AG20443 (cell line): ENCODE measurements around the gene CETP.

ENCODE experiments used
- DNase-seq: peaks from one replicate; pipeline ENCODE4 v3.0.0; 2012; ENCODE audit warnings: low spot score, mixed read lengths

The CETP gene

DNA sequence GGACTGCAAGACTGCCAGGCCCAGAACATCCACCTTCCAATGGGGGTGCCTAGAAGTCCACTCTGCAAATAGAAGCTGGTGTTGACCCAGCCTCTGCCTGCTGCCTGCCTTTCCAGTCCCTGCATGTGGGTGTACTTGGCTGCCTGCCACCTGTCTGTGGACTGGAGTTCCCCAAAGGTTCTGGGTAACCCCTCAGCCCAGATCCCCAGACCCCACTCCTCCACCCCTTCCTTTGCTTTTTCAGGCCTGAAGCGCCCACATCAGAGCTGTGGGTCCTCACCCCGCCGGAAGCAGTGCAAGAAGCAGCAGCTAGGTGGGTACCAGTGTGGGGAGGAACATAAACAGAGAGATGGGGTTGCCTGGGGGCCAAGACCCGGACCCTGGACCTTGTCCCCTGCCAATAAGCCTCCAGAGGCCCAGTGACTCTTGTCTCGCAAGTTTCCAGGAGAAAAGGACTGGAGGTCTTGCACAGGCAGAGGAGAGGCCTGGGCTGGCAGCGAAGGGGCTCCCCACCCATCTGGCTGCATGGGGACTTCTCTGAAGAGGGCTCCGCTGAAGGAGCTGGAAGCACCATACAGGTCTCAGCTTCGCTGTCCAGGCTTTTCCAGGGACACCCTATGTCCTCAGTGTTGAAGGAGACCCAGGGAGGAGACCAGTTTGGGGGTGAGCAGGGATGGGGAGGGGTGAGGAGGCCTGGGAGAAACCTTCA is 61.9 kb downstream of the CETP start:
- DNase-seq = no peak

DNA sequence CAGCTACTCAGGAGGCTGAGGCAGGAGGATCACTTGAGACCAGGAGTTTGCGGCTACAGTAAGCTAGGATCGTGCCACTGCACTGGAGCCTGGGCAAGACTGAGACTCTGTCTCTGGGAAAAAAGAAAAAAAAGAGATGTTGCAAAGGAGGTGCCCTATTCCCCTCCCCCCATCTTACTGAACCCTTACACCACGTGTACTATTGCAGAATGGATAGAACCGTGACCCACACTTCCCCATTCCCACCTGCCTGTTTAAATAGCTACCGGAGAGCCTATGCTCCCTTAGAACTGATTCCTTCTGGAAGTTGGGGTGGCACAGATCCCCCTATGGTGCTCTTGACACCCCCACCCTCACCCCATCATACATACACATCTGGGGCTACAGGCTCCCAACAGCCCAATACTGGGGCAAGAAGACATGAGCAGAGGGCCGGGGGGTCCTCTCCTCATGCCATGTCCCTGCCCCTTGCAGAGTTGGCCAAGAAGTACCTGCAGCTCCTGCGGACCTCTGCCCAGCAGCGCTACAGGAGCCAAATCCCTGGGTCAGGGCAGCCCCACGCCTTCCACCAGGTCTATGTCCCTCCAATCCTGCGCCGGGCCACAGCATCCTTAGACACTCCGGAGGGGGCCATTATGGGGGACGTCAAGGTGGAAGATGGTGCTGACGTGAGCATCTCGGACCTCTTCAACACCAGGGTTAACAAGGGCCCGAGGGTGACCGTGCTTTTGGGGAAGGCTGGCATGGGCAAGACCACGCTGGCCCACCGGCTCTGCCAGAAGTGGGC is 63.3 kb downstream of the CETP start:
- DNase-seq = no peak

DNA sequence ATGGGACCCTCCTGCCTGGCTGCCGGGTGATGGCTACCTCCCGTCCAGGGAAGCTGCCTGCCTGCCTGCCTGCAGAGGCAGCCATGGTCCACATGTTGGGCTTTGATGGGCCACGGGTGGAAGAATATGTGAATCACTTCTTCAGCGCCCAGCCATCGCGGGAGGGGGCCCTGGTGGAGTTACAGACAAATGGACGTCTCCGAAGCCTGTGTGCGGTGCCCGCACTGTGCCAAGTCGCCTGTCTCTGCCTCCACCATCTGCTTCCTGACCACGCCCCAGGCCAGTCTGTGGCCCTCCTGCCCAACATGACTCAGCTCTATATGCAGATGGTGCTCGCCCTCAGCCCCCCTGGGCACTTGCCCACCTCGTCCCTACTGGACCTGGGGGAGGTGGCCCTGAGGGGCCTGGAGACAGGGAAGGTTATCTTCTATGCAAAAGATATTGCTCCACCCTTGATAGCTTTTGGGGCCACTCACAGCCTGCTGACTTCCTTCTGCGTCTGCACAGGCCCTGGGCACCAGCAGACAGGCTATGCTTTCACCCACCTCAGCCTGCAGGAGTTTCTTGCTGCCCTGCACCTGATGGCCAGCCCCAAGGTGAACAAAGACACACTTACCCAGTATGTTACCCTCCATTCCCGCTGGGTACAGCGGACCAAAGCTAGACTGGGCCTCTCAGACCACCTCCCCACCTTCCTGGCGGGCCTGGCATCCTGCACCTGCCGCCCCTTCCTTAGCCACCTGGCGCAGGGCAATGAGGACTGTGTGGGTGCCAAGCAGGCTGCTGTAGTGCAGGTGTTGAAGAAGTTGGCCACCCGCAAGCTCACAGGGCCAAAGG is 64.4 kb downstream of the CETP start:
- DNase-seq = no peak

DNA sequence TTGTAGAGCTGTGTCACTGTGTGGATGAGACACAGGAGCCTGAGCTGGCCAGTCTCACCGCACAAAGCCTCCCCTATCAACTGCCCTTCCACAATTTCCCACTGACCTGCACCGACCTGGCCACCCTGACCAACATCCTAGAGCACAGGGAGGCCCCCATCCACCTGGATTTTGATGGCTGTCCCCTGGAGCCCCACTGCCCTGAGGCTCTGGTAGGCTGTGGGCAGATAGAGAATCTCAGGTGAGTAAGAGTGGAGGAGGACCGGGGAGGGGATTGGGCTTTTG is 65.0 kb downstream of the CETP start:
- no peak for DNase-seq

DNA sequence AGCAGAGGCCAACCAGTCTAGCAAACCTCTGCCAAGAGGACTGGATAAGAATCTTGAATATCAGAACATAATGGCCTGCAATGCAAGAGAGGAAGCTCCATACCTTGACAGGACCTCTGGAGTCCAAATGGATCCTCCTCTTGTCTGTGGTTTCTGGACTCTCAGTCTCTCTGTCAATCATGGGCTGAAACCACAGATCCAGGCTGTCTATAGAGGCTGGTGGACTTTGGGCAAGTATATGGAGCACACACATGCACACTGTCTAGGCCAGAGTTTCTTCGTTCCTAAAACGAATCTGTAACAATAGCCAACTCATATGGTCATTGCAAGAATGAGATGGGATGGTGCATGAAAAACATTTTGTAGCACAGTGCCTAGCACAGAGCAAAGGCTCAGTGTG is 65.3 kb downstream of the CETP start:
- no peak for DNase-seq

DNA sequence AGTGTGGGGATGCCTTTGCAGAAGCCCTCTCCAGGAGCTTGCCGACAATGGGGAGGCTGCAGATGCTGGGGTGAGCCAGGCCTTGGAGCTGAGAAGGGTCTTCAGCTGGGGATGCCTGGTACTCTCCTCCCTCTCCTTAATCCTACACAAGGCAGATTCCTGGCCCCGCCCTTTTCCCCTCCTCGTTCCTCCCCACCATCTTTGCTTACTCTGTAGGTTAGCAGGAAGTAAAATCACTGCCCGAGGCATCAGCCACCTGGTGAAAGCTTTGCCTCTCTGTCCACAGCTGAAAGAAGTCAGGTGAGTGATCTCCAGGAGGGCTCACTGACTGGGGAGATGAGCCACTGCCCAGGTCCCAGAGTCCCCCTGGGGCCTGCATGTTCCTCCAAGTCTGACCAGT is 66.3 kb downstream of the CETP start:
- DNase-seq = no peak

DNA sequence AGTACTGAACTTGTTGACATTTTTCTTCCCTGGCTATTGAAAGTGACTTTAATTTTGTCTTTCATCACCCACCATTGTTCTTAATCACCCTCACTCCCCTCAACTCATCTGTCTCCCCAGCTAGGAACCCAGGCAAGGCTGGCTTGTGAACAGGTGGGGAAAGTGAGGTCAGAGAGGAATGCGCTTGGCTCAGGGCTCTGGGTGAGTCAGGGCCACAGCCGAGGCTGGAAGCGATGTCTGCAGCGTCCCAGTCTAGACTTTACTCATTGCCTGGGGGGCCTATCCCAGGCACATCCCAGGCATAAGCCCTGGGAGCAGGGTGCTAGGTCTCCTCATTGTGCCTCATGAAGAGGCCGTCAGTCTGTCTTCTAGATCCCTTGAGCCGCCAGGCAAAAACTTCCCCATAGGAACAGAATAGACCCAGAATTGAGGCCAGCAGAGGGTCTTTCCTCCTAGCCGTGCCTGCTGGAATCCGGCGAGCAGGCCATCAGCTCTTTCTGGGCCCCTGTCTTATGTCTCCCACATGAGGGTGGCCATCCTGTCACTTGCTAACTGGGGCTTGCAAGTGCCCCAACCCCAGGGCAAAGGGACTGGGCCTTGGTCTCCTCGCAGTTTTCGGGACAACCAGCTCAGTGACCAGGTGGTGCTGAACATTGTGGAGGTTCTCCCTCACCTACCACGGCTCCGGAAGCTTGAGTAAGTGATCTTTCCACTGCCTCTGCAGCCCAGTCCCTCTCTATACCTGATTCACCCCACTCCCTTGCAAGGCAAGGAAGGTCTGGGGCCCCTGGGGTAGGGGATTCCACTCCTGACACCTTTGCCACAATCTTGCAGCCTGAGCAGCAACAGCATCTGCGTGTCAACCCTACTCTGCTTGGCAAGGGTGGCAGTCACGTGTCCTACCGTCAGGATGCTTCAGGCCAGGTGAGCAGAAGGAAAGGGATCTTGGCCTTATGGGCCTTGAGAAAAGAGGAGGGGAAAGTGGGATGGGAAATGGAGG is 67.7 kb downstream of the CETP start:
- peak; percentile 47 for DNase-seq

DNA sequence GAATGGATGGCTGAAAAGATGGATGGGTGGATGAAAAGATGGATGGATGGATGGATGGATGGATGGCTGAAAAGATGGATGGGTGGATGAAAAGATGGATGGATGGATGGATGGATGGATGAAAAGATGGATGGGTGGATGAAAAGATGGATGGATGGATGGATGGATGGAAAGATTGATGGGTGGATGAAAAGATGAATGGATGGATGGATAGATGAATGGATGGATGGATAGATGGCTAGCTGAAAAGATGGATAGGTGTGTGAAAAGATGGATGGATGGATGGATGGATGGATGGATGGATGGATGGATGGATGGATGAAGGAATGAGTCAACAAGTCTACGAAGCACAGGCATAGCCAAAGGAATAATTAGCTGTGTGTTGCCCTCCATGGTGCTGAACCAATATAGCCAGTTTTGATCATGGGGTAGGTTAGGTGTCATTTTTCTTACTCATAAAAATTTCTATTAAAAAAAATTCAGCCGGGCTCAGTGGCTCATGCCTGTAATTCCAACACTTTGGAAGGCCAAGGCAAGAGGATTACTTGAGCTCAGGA is 68.7 kb downstream of the CETP start:
- DNase-seq = no peak

DNA sequence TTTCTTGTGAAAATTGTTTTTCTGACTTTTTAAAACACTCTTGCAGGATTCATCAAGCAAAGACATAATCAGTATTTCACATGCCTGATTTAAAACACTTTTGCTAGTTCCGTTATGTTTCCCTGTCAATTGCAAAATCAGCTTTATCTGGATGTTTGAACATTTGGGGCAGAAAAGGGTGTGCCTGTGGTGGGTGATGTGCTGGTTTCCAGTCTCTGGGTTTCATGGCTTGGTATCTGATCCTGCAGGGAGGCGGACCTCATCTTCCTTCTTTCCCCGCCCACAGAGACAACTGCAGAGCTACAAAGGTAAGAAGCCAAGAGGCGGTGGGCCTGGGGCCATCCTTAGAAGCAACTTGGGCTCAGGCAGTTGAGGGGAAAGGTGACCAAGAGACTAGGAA is 69.4 kb downstream of the CETP start:
- no peak for DNase-seq

DNA sequence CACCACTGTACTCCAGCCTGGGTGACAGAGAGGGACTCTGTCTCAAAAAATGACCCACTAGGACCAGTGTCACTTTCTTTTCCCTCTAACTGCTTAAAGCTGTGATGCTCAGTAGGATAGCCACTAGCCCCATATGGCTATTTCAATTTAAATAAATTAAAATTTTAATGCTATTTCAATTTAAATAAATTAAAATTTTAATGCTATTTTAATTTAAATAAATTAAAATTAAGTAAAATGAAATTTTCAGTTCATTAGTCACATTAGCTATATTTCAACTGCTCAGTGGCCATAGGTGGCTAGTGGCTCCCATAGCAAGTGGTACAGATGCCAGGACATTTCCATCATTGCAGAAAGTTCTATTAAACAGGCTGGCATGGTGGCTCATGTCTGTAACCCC is 70.6 kb downstream of the CETP start:
- DNase-seq = no peak

DNA sequence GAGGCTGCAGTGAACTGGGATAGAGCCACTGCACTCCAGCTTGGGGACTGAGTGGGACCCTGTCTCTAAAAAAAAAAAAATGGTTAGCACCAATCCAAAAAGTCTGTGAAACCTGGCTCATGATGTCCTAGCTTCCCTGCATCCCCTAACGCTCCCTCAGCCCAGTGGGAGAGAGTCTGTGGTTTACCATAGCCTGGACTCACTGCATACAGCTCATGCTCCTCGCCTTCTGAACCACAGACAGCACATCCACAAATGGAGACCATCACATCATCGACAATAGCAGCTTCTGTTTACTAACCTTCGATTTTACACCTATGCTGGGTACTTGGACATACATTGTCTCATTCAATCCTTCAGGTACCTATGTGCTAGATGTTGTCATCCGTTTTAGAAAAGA is 71.2 kb downstream of the CETP start:
- no peak for DNase-seq
